ENCODE results near the gene RUNX1.

RUNX1 gene

GRCh38 chr21:34790341-34790740 is 258.8 kb downstream of the RUNX1 start:
- Histone ChIP-seq H2AFZ (ENCODE audit: low read depth, low read length) (no peak overlapping the region), H3K9ac (ENCODE audit: low read length) (no peak overlapping the region), H3K27ac (ENCODE audit: low read length) (no peak overlapping the region), H3K36me3 (replicated peaks; ENCODE audit: low read depth, low read length) (peaks cover 38% of the 10 kb centered on the region), H3K9me3 (ENCODE audit: insufficient read depth, low read length) (no peaks in the 10 kb centered on the region), H3K4me2 (ENCODE audit: low read length) (no peak overlapping the region), H3K4me3 (ENCODE audit: low read length) (no peak overlapping the region), H3K27me3 (ENCODE audit: low read depth, low read length) (no peaks in the 10 kb centered on the region), H3K79me2 (ENCODE audit: low read length) (no peaks in the 10 kb centered on the region), H4K20me1 (ENCODE audit: insufficient read depth, low read length) (peaks cover 12% of the 10 kb centered on the region), H3K4me1 (ENCODE audit: low read length) (no peaks in the 10 kb centered on the region)
- TF ChIP-seq, protein P1, sequence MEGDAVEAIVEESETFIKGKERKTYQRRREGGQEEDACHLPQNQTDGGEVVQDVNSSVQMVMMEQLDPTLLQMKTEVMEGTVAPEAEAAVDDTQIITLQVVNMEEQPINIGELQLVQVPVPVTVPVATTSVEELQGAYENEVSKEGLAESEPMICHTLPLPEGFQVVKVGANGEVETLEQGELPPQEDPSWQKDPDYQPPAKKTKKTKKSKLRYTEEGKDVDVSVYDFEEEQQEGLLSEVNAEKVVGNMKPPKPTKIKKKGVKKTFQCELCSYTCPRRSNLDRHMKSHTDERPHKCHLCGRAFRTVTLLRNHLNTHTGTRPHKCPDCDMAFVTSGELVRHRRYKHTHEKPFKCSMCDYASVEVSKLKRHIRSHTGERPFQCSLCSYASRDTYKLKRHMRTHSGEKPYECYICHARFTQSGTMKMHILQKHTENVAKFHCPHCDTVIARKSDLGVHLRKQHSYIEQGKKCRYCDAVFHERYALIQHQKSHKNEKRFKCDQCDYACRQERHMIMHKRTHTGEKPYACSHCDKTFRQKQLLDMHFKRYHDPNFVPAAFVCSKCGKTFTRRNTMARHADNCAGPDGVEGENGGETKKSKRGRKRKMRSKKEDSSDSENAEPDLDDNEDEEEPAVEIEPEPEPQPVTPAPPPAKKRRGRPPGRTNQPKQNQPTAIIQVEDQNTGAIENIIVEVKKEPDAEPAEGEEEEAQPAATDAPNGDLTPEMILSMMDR (IDR thresholded peaks at IDR 0.05; ENCODE audit: low read depth, low read length) = no peak
- no peak for TF ChIP-seq EZH2phosphoT487 (IDR thresholded peaks at IDR 0.05; ENCODE audit: low read depth)

DNA sequence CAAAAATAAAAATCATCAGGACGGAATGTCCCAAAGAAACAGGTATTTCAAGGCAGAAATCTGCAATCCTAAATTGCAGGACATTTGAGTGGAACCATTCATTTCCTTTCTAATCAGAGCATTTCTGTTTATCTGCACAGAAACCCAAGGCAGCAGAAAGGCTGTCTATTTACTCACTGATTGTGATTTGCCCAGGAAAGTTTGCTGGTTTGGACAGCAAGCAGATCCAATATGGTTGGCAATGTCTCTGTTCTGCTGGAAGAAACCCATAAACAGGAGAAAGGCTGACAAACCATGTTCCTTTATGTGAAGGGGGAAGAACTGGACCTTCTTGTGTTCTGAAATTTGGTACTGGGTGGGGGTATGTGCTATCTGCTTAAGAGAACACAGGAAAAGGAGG is 260.2 kb downstream of the RUNX1 start:
- no peak overlapping the region for H3K4me2 ChIP-seq (ENCODE audit: low read length)
- TF ChIP-seq, protein P1 (IDR thresholded peaks at IDR 0.05; ENCODE audit: low read depth, low read length) = no peak
- TF ChIP-seq EZH2phosphoT487 (IDR thresholded peaks at IDR 0.05; ENCODE audit: low read depth) = no peak

GRCh38 chr21:34783815-34784214 is 265.3 kb downstream of the RUNX1 start:
- Histone ChIP-seq H3K4me3 (ENCODE audit: low read length) (no peak overlapping the region), H3K36me3 (replicated peaks; ENCODE audit: low read depth, low read length) (peaks cover under 1% of the 10 kb centered on the region), H4K20me1 (ENCODE audit: insufficient read depth, low read length) (peaks cover 3% of the 10 kb centered on the region; the same call in 1 of the 2 replicates), H2AFZ (ENCODE audit: low read depth, low read length) (no peak overlapping the region), H3K9ac (ENCODE audit: low read length) (no peak overlapping the region), H3K4me2 (ENCODE audit: low read length) (no peak overlapping the region), H3K27ac (ENCODE audit: low read length) (no peak overlapping the region), H3K4me1 (ENCODE audit: low read length) (no peaks in the 10 kb centered on the region; the same call in 1 of the 2 replicates), H3K79me2 (ENCODE audit: low read length) (no peaks in the 10 kb centered on the region), H3K9me3 (ENCODE audit: insufficient read depth, low read length) (no peaks in the 10 kb centered on the region), H3K27me3 (ENCODE audit: low read depth, low read length) (no peaks in the 10 kb centered on the region)
- no peak for TF ChIP-seq EZH2phosphoT487 (IDR thresholded peaks at IDR 0.05; ENCODE audit: low read depth)
- TF ChIP-seq, protein P1 (IDR thresholded peaks at IDR 0.05; ENCODE audit: low read depth, low read length) = no peak

More for the DNA sequence above, 260.2 kb downstream of the RUNX1 start:
- Histone ChIP-seq H3K4me3 (ENCODE audit: low read length) (no peak overlapping the region), H3K27me3 (ENCODE audit: low read depth, low read length) (no peaks in the 10 kb centered on the region), H3K4me1 (ENCODE audit: low read length) (no peaks in the 10 kb centered on the region), H3K36me3 (replicated peaks; ENCODE audit: low read depth, low read length) (peaks cover 26% of the 10 kb centered on the region), H3K79me2 (ENCODE audit: low read length) (no peaks in the 10 kb centered on the region), H3K27ac (ENCODE audit: low read length) (no peak overlapping the region), H3K9ac (ENCODE audit: low read length) (no peak overlapping the region), H4K20me1 (ENCODE audit: insufficient read depth, low read length) (peaks cover 12% of the 10 kb centered on the region), H3K9me3 (ENCODE audit: insufficient read depth, low read length) (no peaks in the 10 kb centered on the region), H2AFZ (ENCODE audit: low read depth, low read length) (no peak overlapping the region)

DNA sequence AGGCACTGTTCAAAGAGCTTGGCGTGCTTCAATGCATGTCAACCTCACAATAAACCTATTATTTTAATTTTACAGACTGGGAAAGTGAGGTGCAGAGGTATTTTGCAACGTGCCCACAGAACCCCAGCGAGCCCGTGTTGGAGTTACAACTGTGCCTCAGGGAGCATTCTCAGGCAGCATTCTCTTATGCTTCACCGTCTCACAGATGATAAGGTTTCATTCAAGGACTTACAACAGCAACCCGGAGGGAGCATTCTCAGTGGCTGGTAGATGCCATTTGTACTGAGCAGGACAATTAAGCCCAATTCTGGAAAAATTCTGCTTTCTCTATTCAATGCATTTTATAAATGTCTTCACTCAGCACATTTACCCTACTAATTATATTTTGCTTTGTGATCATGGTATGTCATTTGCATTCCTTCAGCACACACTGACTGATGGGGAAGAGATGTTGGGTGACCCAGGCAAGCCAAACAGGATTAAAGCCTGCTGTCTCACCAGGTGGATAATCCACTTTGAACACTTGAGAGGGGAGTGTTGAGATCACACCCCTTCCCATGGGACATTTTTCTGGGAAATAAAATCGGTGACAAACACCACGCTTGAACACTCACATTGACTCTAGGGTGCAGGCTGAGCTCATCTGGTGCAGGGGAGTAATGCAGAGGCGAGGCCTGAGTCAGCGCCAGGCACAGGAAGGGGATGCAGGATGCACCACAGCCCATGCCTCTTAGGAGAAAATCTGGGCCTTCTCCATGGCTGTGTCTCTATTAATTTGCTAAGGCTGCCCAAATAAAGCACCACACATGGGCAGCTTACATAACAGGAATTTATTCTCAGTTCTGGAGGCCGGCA is 266.4 kb downstream of the RUNX1 start:
- no peak overlapping the region for H3K4me3 ChIP-seq (ENCODE audit: low read length)
- H3K9me3 ChIP-seq (ENCODE audit: insufficient read depth, low read length) = no peaks in the 10 kb centered on the region
- H3K4me1 ChIP-seq (ENCODE audit: low read length) = no peaks in the 10 kb centered on the region; the same call in 1 of the 2 replicates
- no peaks in the 10 kb centered on the region; the same call in 1 of the 2 replicates for H4K20me1 ChIP-seq (ENCODE audit: insufficient read depth, low read length)
- H2AFZ ChIP-seq (ENCODE audit: low read depth, low read length) = no peak overlapping the region
- no peak overlapping the region for H3K4me2 ChIP-seq (ENCODE audit: low read length)
- H3K27me3 ChIP-seq (ENCODE audit: low read depth, low read length) = no peaks in the 10 kb centered on the region
- no peaks in the 10 kb centered on the region for H3K79me2 ChIP-seq (ENCODE audit: low read length)
- no peak overlapping the region for H3K27ac ChIP-seq (ENCODE audit: low read length)
- no peaks in the 10 kb centered on the region for H3K36me3 ChIP-seq (replicated peaks; ENCODE audit: low read depth, low read length)
- no peak for TF ChIP-seq EZH2phosphoT487 (IDR thresholded peaks at IDR 0.05; ENCODE audit: low read depth)
- no peak overlapping the region for H3K9ac ChIP-seq (ENCODE audit: low read length)
